DND-41 (cell line): ENCODE data around the gene FLRT2.

Experiments
- ATAC-seq: fragments of 200-7000 bp; cut with Tn5 transposase; 3 replicates; pipeline ENCODE4 v1.9.1; 2021; ENCODE audit warnings: low read depth; ENCODE audit not compliant: insufficient read depth
- DNase-seq: peaks from one replicate; pipeline ENCODE4 v3.0.0-alpha.2; 2020
- H2AFZ ChIP-seq: 2 replicates; pipeline ENCODE4 v1.6.0; 2012; ENCODE audit warnings: low read depth, low read length
- H3K27ac ChIP-seq: 2 replicates; pipeline ENCODE4 v1.5.1; 2012; ENCODE audit warnings: low read length, inconsistent platforms
- H3K27me3 ChIP-seq: fragments of 200-600 bp; sonication (generic); 2 replicates; pipeline ENCODE4 v1.6.0; 2012; ENCODE audit warnings: low read length, mild to moderate bottlenecking, inconsistent platforms; ENCODE audit not compliant: insufficient read depth, poor library complexity
- H3K36me3 ChIP-seq: 2 replicates; pipeline ENCODE4 v1.5.1; 2012; ENCODE audit warnings: low read length, inconsistent platforms; ENCODE audit not compliant: insufficient read depth
- H3K4me1 ChIP-seq: 2 replicates; pipeline ENCODE4 v1.5.1; 2012; ENCODE audit warnings: mild to moderate bottlenecking, low read length; ENCODE audit not compliant: insufficient read depth
- H3K4me2 ChIP-seq: 2 replicates; pipeline ENCODE4 v1.6.0; 2012; ENCODE audit warnings: mild to moderate bottlenecking, moderate library complexity, low read length, inconsistent platforms; ENCODE audit not compliant: insufficient read depth
- H3K4me3 ChIP-seq, 2 experiments: fragments of 200-600 bp in 1 of 2; shearing (Covaris generic) in 1 of 2; 2 replicates each; pipeline ENCODE4 v1.5.1; 2012 to 2016; ENCODE audit warnings: inconsistent platforms in 2 of 2, low read length in 2 of 2, mild to moderate bottlenecking in 2 of 2, low read depth in 1 of 2, moderate library complexity in 1 of 2
- H3K79me2 ChIP-seq: 2 replicates; pipeline ENCODE4 v1.6.0; 2012; ENCODE audit warnings: low read length, inconsistent platforms; ENCODE audit not compliant: insufficient read depth
- H3K9ac ChIP-seq: 2 replicates; pipeline ENCODE4 v1.6.0; 2012; ENCODE audit warnings: low read depth, mild to moderate bottlenecking, inconsistent platforms, low read length, moderate library complexity
- H3K9me3 ChIP-seq: 2 replicates; pipeline ENCODE4 v1.5.1; 2012; ENCODE audit warnings: low read length, moderate library complexity, mild to moderate bottlenecking, inconsistent platforms; ENCODE audit not compliant: insufficient read depth, severe bottlenecking
- H4K20me1 ChIP-seq: 2 replicates; pipeline ENCODE4 v1.6.0; 2012; ENCODE audit warnings: low read length; ENCODE audit not compliant: insufficient read depth
- EZH2 ChIP-seq: IDR thresholded peaks from 3 replicates; pipeline ENCODE4 v1.6.1; 2012; ENCODE audit warnings: borderline replicate concordance, low read depth, mild to moderate bottlenecking, moderate library complexity, low read length, inconsistent platforms; ENCODE audit not compliant: severe bottlenecking
- TF ChIP-seq, protein P1 (sequence below): IDR thresholded peaks from 2 replicates; pipeline ENCODE4 v1.5.1; 2012; ENCODE audit warnings: borderline replicate concordance, low read length, moderate library complexity, mild to moderate bottlenecking; ENCODE audit not compliant: poor library complexity, severe bottlenecking; ENCODE audit errors: extremely low read depth

Gene FLRT2

DNA sequence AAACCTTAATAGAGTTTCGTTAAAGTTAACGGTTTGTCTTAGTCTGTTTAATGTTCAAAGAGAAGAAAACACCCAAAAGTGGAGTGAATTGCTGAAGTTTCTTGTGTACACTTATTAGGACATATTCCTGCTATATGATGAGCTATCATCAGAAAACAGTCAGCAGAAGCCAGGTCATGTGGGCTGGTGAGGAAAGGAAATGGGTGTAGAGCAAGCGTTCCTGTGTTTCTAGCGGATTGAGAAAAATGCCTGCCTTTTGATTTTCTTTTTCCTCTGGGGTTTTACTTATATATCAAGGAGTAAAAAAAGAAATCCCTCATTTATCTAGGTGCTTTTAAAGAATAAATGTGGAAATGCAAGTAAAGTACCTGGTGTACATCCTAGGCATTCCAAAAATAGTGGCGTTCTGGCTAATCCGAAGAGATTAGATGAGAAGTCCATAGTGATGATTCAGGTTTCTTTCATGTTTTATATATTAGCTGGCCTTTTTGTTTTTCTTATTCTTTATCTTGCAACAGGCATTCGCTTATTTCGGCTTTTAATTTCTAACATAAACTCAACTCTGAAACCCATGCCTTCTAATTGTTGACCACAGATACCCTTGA, 50.7 kb downstream of the FLRT2 start:
- Histone ChIP-seq H3K36me3 (no peaks in the 10 kb centered on the region), H3K79me2 (no peaks in the 10 kb centered on the region), H3K4me2 (no peak overlapping the region), H2AFZ (no peak overlapping the region), H3K9ac (no peak overlapping the region), H3K27me3 (no peaks in the 10 kb centered on the region), H3K9me3 (no peaks in the 10 kb centered on the region), H4K20me1 (no peaks in the 10 kb centered on the region), H3K27ac (no peak overlapping the region), H3K4me1 (no peaks in the 10 kb centered on the region), H3K4me3 (no peak overlapping the region)
- DNase-seq (no peak), ATAC-seq (no peak)
- TF ChIP-seq, protein P1, sequence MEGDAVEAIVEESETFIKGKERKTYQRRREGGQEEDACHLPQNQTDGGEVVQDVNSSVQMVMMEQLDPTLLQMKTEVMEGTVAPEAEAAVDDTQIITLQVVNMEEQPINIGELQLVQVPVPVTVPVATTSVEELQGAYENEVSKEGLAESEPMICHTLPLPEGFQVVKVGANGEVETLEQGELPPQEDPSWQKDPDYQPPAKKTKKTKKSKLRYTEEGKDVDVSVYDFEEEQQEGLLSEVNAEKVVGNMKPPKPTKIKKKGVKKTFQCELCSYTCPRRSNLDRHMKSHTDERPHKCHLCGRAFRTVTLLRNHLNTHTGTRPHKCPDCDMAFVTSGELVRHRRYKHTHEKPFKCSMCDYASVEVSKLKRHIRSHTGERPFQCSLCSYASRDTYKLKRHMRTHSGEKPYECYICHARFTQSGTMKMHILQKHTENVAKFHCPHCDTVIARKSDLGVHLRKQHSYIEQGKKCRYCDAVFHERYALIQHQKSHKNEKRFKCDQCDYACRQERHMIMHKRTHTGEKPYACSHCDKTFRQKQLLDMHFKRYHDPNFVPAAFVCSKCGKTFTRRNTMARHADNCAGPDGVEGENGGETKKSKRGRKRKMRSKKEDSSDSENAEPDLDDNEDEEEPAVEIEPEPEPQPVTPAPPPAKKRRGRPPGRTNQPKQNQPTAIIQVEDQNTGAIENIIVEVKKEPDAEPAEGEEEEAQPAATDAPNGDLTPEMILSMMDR, result no peak
- TF ChIP-seq EZH2, result no peak

DNA sequence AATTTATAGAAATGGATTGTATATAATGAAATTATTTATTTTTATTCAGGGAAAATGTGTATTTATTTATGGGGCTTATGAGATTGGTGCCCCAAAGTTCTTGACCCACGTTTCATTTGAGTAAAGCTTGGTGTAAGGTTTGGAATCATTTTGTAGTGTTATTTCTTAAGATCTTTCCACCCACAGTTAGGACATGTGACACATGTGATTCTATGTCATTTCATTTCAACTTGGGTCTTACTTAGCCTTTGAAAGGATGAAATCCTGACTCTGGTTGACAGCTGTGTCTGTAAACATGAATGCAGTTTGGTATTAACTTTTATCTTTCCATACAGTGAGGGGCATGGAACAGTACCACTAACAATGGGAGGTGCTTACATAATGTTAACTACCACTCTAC, 51.7 kb downstream of the FLRT2 start:
- no peak overlapping the region for H3K4me3 ChIP-seq
- H3K9me3 ChIP-seq, result no peaks in the 10 kb centered on the region
- peaks cover 2% of the 10 kb centered on the region for H3K4me1 ChIP-seq
- TF ChIP-seq, protein P1, result no peak
- no peak for TF ChIP-seq EZH2
- no peak overlapping the region for H3K4me2 ChIP-seq
- ATAC-seq (no peak), DNase-seq (no peak)
- no peaks in the 10 kb centered on the region for H4K20me1 ChIP-seq
- no peaks in the 10 kb centered on the region for H3K79me2 ChIP-seq
- no peak overlapping the region for H2AFZ ChIP-seq
- H3K27me3 ChIP-seq, result no peaks in the 10 kb centered on the region
- no peak overlapping the region for H3K9ac ChIP-seq
- H3K36me3 ChIP-seq, result no peaks in the 10 kb centered on the region
- H3K27ac ChIP-seq, result no peak overlapping the region

DNA sequence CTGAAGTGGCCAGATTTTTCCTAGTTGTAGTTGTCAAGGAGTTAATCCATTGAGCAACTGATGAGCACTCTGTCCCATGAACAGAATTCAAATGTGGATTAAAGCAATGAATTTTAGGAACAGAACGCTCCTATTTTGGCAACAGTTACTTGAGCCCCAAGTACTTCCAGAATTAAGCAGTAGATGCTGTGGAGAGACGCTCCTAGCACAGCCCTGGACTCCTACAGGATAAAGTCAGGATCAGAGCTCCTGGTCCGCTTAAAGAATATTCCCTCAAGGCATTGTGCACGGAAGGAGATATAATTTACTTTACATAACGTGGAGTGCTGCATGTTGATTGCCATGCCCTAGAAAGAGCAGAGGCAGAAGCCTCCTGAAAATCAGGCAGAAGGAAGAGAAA, 53.4 kb downstream of the FLRT2 start:
- H3K9me3 ChIP-seq, result no peaks in the 10 kb centered on the region
- H3K4me1 ChIP-seq, result peaks cover 19% of the 10 kb centered on the region
- no peak overlapping the region for H3K4me2 ChIP-seq
- TF ChIP-seq EZH2, result no peak
- TF ChIP-seq, protein P1, result no peak
- no peak overlapping the region for H2AFZ ChIP-seq
- ATAC-seq, result no peak
- no peak overlapping the region for H3K4me3 ChIP-seq
- no peaks in the 10 kb centered on the region for H3K27me3 ChIP-seq
- no peaks in the 10 kb centered on the region for H4K20me1 ChIP-seq
- no peak overlapping the region for H3K9ac ChIP-seq
- no peak overlapping the region for H3K27ac ChIP-seq
- no peak for DNase-seq
- H3K36me3 ChIP-seq, result no peaks in the 10 kb centered on the region
- no peaks in the 10 kb centered on the region for H3K79me2 ChIP-seq

DNA sequence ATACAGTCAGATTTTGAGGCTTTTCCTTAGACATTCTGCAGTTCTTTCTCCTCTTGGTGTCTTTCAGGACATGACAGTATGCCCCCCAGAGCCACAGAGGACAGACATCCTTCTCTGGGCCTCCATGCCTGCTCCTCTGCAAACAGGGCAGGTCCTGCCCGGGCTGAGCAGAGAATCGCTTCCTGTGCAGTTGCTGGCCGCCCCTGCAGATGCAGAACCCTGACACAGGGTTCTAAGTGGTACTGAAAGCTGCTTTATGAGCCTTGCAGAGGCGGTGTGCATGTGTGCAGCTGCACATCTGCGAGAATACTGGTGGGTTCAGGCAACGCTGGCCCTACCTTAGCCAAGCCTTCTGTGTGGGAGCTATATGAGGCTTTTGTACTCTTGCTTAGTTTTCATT, 54.5 kb downstream of the FLRT2 start:
- H2AFZ ChIP-seq, result no peak overlapping the region
- no peak for TF ChIP-seq EZH2
- TF ChIP-seq, protein P1, result no peak
- no peaks in the 10 kb centered on the region for H3K36me3 ChIP-seq
- ATAC-seq, result peak; percentile 51; the same call in 2 of the 3 replicates
- peak; percentile 8 for DNase-seq
- H3K9me3 ChIP-seq, result no peaks in the 10 kb centered on the region
- no peaks in the 10 kb centered on the region for H4K20me1 ChIP-seq
- peaks cover 22% of the 10 kb centered on the region for H3K4me1 ChIP-seq
- no peak overlapping the region for H3K27ac ChIP-seq
- no peak overlapping the region for H3K4me3 ChIP-seq
- no peaks in the 10 kb centered on the region for H3K27me3 ChIP-seq
- no peak overlapping the region for H3K4me2 ChIP-seq
- H3K79me2 ChIP-seq, result no peaks in the 10 kb centered on the region
- no peak overlapping the region for H3K9ac ChIP-seq
